ENCODE results near the gene FRYL.

DNA sequence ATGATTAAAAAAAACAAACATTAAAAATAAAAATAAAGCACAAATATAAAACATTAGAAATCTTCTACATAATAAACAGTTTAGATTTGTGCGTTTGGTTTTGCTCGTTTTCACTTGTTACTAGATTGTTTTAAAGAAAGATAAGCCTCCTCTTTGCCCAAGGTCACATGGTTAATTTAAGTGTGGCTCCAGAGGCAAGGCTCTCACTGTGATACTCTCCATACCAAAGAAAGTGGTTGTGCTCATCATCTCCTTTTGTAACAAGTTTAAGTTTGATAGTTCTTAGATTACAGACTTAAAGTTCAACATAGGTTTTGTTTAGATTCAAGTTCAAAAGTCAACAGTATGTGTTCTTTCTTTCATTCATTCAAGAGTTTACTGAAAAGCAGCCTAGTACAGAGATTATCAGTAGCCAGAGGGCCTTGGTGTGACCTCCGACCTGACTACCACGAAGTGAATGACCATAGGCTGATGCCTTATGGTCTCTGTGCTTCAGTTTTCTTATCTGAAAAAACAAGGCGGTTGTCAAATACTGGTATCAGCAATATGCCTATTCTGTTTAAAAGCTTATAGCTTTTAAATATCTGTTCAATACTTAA is 156.8 kb downstream of the FRYL start:
- TF ChIP-seq SIRT6 (IDR thresholded peaks at IDR 0.05; ENCODE audit: low read length) (no peak), CBX8 (IDR thresholded peaks at IDR 0.05; ENCODE audit: borderline replicate concordance, low read depth, low read length) (no peak), CEBPB (IDR thresholded peaks at IDR 0.05; ENCODE audit: low read depth, low read length) (no peak), POLR2AphosphoS5 (IDR thresholded peaks at IDR 0.05; ENCODE audit: low read depth, low read length) (no peak), SIN3A (conservative IDR thresholded peaks at IDR 0.05 in 1 of 2, IDR thresholded peaks at IDR 0.05 in 1 of 2; ENCODE audit: low read depth in 1 of 2, low read length in 2 of 2) (no peak), ZNF274 (IDR thresholded peaks at IDR 0.05; ENCODE audit: borderline replicate concordance, extremely low read depth, low read length) (no peak), PHF8 (conservative IDR thresholded peaks at IDR 0.05; ENCODE audit: low read depth, low read length) (no peak), POLR2A (IDR thresholded peaks at IDR 0.05; ENCODE audit: control extremely low read depth in 1 of 2, low read depth in 2 of 2, low read length in 2 of 2) (no peak), BRCA1 (IDR thresholded peaks at IDR 0.05; ENCODE audit: low read depth, low read length) (no peak)
- TF ChIP-seq, protein P1, sequence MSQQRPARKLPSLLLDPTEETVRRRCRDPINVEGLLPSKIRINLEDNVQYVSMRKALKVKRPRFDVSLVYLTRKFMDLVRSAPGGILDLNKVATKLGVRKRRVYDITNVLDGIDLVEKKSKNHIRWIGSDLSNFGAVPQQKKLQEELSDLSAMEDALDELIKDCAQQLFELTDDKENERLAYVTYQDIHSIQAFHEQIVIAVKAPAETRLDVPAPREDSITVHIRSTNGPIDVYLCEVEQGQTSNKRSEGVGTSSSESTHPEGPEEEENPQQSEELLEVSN (IDR thresholded peaks at IDR 0.05) = no peak
- TF ChIP-seq, protein P2, sequence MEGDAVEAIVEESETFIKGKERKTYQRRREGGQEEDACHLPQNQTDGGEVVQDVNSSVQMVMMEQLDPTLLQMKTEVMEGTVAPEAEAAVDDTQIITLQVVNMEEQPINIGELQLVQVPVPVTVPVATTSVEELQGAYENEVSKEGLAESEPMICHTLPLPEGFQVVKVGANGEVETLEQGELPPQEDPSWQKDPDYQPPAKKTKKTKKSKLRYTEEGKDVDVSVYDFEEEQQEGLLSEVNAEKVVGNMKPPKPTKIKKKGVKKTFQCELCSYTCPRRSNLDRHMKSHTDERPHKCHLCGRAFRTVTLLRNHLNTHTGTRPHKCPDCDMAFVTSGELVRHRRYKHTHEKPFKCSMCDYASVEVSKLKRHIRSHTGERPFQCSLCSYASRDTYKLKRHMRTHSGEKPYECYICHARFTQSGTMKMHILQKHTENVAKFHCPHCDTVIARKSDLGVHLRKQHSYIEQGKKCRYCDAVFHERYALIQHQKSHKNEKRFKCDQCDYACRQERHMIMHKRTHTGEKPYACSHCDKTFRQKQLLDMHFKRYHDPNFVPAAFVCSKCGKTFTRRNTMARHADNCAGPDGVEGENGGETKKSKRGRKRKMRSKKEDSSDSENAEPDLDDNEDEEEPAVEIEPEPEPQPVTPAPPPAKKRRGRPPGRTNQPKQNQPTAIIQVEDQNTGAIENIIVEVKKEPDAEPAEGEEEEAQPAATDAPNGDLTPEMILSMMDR (IDR thresholded peaks at IDR 0.05; ENCODE audit: control extremely low read depth in 1 of 3, insufficient read depth in 1 of 3, low read depth in 1 of 3, low read length in 3 of 3) = no peak
- TF ChIP-seq, protein P3, sequence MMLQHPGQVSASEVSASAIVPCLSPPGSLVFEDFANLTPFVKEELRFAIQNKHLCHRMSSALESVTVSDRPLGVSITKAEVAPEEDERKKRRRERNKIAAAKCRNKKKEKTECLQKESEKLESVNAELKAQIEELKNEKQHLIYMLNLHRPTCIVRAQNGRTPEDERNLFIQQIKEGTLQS (IDR thresholded peaks at IDR 0.05; ENCODE audit: insufficient read depth, low read depth, low read length) = no peak

Data from H1 (cell line).